HCT116 (cell line): ENCODE results near the gene ANKLE2. TPM values are rescaled to one million over a fixed set of nuclear protein-coding genes. Genes with fewer than 3 reads are reported as not detected.

Experiments
- ATAC-seq: fragments of 200-7000 bp; cut with Tn5 transposase; 2 replicates; pipeline ENCODE4 v1.9.1; 2020; ENCODE audit warnings: mild to moderate bottlenecking, moderate library complexity
- BruUV-seq: library from RNA; stranded (reverse); fragments of 400-500 nt; replicated peaks from 2 replicates; lab custom pipeline; 2021; lab: Mats Ljungman, UMichigan
- CTCF ChIA-PET: fragments of 300-600 bp; sonication (Branson Sonifier 250); formaldehyde crosslinking; loops from one replicate; lab custom pipeline; 2021; ENCODE audit warnings: antibody characterized with exemption; lab: Charles Lee
- POLR2A ChIA-PET: fragments of 300-600, 350-600 bp; sonication (Branson Sonifier 250); formaldehyde crosslinking; loops from one replicate; lab custom pipeline; 2021; ENCODE audit warnings: antibody characterized with exemption; lab: Charles Lee
- RAD21 ChIA-PET, 2 experiments: fragments of 300-600 bp; sonication (Branson Sonifier 250); formaldehyde crosslinking; loops; one replicate each; lab custom pipeline; 2023; ENCODE audit warnings: low total read pairs in 2 of 2; ENCODE audit not compliant: uncharacterized antibody in 2 of 2, unreplicated experiment in 2 of 2, low non-redundant PET in 1 of 2; lab: Charles Lee
- DNase-seq: peaks from one replicate; pipeline ENCODE4 v3.0.0-alpha.2; 2010; ENCODE audit warnings: low read depth, low spot score
- H2AFZ ChIP-seq: fragments of 200-600 bp; shearing (Covaris generic), sonication (generic); 2 replicates; pipeline ENCODE4 v1.6.1; 2017; ENCODE audit warnings: low read depth, mixed run types, mixed read lengths, antibody characterized with exemption, low read length; ENCODE audit not compliant: poor library complexity, severe bottlenecking
- H3K27ac ChIP-seq: 2 replicates; pipeline ENCODE4 v1.5.1; 2012; ENCODE audit warnings: low read depth, low read length
- H3K27me3 ChIP-seq: fragments of 200-600 bp; sonication (generic); 2 replicates; pipeline ENCODE4 v1.6.1; 2016; ENCODE audit warnings: mixed run types, low read length, mixed read lengths; ENCODE audit not compliant: insufficient read depth
- H3K36me3 ChIP-seq, 2 experiments: fragments of 200-500 bp in 1 of 2; fragments of 200-600 bp in 1 of 2; sonication (Bioruptor generic) in 1 of 2; sonication (generic) in 1 of 2; 2 replicates each; pipeline versions ENCODE4 v1.5.1 to v1.6.1; 2014 to 2016; ENCODE audit warnings: low read length in 2 of 2, inconsistent platforms in 1 of 2, mixed read lengths in 1 of 2, mixed run types in 1 of 2; ENCODE audit not compliant: insufficient read depth in 2 of 2, control insufficient read depth in 1 of 2
- H3K4me1 ChIP-seq, 2 experiments: fragments of 200-600 bp in 1 of 2; sonication (generic) in 1 of 2; 2 replicates each; pipeline versions ENCODE4 v1.5.1 to v1.6.1; 2012 to 2017; ENCODE audit warnings: low read length in 2 of 2, inconsistent platforms in 1 of 2, mild to moderate bottlenecking in 1 of 2, mixed read lengths in 1 of 2, mixed run types in 1 of 2, moderate library complexity in 1 of 2; ENCODE audit not compliant: insufficient read depth in 2 of 2, control insufficient read depth in 1 of 2
- H3K4me2 ChIP-seq: fragments of 200-600 bp; sonication (generic); 2 replicates; pipeline ENCODE4 v1.6.1; 2017; ENCODE audit warnings: mixed run types, low read length, mixed read lengths
- H3K4me3 ChIP-seq, 2 experiments: fragments of 200-600 bp in 1 of 2; sonication (generic) in 1 of 2; replicated peaks in 1 of 2; 2 replicates each; pipeline ENCODE4 v1.5.1; 2011 to 2016; ENCODE audit warnings: low read length in 2 of 2, control low read depth in 1 of 2, low read depth in 1 of 2, mild to moderate bottlenecking in 1 of 2, mixed read lengths in 1 of 2, mixed run types in 1 of 2
- H3K79me2 ChIP-seq: fragments of 200-600 bp; sonication (generic); 2 replicates; pipeline ENCODE4 v1.6.1; 2017; ENCODE audit warnings: mild to moderate bottlenecking, mixed run types, low read length, moderate library complexity, mixed read lengths; ENCODE audit not compliant: insufficient read depth
- H3K9ac ChIP-seq: fragments of 200-600 bp; sonication (generic); 2 replicates; pipeline ENCODE4 v1.6.1; 2016; ENCODE audit warnings: low read length, mixed read lengths
- H3K9me2 ChIP-seq: fragments of 200-600 bp; sonication (generic), shearing (Covaris generic); 2 replicates; pipeline ENCODE4 v1.6.1; 2017; ENCODE audit warnings: mixed run types, mild to moderate bottlenecking, moderate library complexity; ENCODE audit not compliant: insufficient read depth
- H3K9me3 ChIP-seq, 2 experiments: fragments of 200-500 bp in 1 of 2; fragments of 200-600 bp in 1 of 2; sonication (Bioruptor generic) in 1 of 2; sonication (generic) in 1 of 2; 2 replicates each; pipeline ENCODE4 v1.6.1; 2014 to 2017; ENCODE audit warnings: low read length in 2 of 2, mixed read lengths in 2 of 2, inconsistent platforms in 1 of 2, low read depth in 1 of 2, mild to moderate bottlenecking in 1 of 2, mixed run types in 1 of 2, moderate library complexity in 1 of 2; ENCODE audit not compliant: control insufficient read depth in 1 of 2, insufficient read depth in 1 of 2
- H4K20me1 ChIP-seq: fragments of 200-600 bp; sonication (generic), shearing (Covaris generic); 2 replicates; pipeline ENCODE4 v1.6.1; 2017; ENCODE audit warnings: mixed run types, mild to moderate bottlenecking, moderate library complexity; ENCODE audit not compliant: insufficient read depth
- CBX3 ChIP-seq: IDR thresholded peaks from 2 replicates; pipeline ENCODE4 v1.6.1; 2012; ENCODE audit warnings: low read depth
- ELF1 ChIP-seq: IDR thresholded peaks from 2 replicates; pipeline ENCODE4 v1.6.1; 2012; ENCODE audit warnings: low read depth, borderline replicate concordance
- EZH2 ChIP-seq: fragments of 200-600 bp; sonication (generic); IDR thresholded peaks from 2 replicates; pipeline ENCODE4 v1.6.1; 2017; ENCODE audit warnings: antibody characterized with exemption, mixed run types
- POLR2A ChIP-seq: IDR thresholded peaks from 2 replicates; pipeline ENCODE4 v1.7.0; 2011; ENCODE audit warnings: borderline replicate concordance; ENCODE audit not compliant: insufficient read depth, insufficient read length; ENCODE audit errors: extremely low read depth
- POLR2AphosphoS5 ChIP-seq: IDR thresholded peaks from 2 replicates; pipeline ENCODE4 v1.6.1; 2011; ENCODE audit warnings: mild to moderate bottlenecking, low read depth, low read length, moderate library complexity
- RAD21 ChIP-seq: IDR thresholded peaks from 2 replicates; pipeline ENCODE4 v1.6.1; 2012; ENCODE audit warnings: low read depth, mild to moderate bottlenecking
- SIN3A ChIP-seq: IDR thresholded peaks from 2 replicates; pipeline ENCODE4 v1.6.1; 2012; ENCODE audit warnings: low read depth
- SP1 ChIP-seq: IDR thresholded peaks from 2 replicates; pipeline ENCODE4 v1.6.1; 2012; ENCODE audit warnings: low read depth
- SRF ChIP-seq: IDR thresholded peaks from 2 replicates; pipeline ENCODE4 v1.6.1; 2012; ENCODE audit warnings: low read depth
- TCF7L2 ChIP-seq: IDR thresholded peaks from 2 replicates; pipeline ENCODE4 v1.7.0; 2011; ENCODE audit warnings: borderline replicate concordance, inconsistent platforms; ENCODE audit not compliant: insufficient read depth, insufficient read length; ENCODE audit errors: extremely low read depth
- intact Hi-C: fragments of 100-400 bp; cut with micrococcal nuclease; formaldehyde crosslinking; loops from 2 replicates; pipeline ENCODE4 v1.10.0; 2022
- total RNA-seq: library from RNA; stranded (reverse); gene quantifications from one replicate; pipeline ENCODE4 v1.2.1, GENCODE V29; 2021; ENCODE audit not compliant: unreplicated experiment
- TF ChIP-seq, protein P1 (sequence below): IDR thresholded peaks from 2 replicates; pipeline ENCODE4 v1.6.1; 2012

ANKLE2 gene
- total RNA-seq, 1 experiment from 2014 or later: 68.8 TPM

DNA sequence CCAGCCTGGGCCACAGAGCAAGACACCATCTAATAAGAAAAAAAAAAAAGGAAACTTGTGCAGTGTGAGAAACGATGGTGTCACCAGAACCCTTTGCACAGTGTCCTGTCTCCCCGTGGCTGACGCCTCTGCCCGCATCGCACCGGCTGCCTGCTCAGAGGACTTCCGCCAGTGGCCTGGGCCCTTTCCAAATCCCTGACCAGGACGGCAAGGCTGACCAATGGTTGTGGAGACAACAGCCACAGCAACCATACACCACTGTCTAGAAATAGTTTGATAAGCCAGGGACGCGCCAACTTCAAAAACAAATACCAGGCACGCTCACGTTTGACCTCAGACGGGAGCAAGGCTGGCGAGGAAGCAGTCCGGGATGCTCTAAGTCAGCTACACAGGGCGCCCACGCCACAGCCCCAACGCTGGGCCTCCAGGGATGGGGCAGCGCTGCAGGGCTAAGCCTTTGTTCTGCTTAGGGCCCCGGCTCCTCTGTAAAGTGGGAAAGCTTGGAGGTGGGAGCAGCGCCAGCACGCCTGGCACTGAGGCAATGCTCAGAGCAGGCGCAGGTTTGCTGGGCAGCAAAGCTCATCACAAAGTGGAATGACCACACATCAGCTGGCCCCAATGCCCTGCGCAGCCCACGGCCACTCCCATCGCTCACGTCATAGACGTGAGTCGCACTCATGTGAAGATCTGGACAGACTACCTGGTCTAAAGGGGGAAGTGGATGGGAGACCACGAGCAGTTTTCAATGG is 38.4 kb downstream of the ANKLE2 start:
- Histone ChIP-seq H3K9ac (no peak overlapping the region), H2AFZ (no peak overlapping the region), H4K20me1 (peaks cover 3% of the 10 kb centered on the region; the same call in 1 of the 2 replicates), H3K79me2 (peaks cover 10% of the 10 kb centered on the region; the same call in 1 of the 2 replicates), H3K4me1 (no peaks in the 10 kb centered on the region), H3K4me3 (no peak overlapping the region), H3K4me2 (no peak overlapping the region), H3K27ac (no peak overlapping the region), H3K27me3 (no peaks in the 10 kb centered on the region), H3K36me3 (peaks cover 48 to 56% of the 10 kb centered on the region in 2 experiments), H3K9me2 (no peaks in the 10 kb centered on the region), H3K9me3 (no peaks in the 10 kb centered on the region)
- CTCF ChIA-PET: no interaction called here
- POLR2A ChIA-PET: no interaction called here
- no peak for TF ChIP-seq TCF7L2
- peak; percentile 21; the same call in 1 of the 2 replicates for TF ChIP-seq POLR2AphosphoS5
- TF ChIP-seq SIN3A: no peak
- TF ChIP-seq ELF1: no peak
- no peak for TF ChIP-seq SRF
- BruUV-seq: no TSS peak
- RAD21 ChIA-PET: no interaction called here
- DNase-seq: no peak
- no peak for ATAC-seq
- intact Hi-C loops: no loop called here

DNA sequence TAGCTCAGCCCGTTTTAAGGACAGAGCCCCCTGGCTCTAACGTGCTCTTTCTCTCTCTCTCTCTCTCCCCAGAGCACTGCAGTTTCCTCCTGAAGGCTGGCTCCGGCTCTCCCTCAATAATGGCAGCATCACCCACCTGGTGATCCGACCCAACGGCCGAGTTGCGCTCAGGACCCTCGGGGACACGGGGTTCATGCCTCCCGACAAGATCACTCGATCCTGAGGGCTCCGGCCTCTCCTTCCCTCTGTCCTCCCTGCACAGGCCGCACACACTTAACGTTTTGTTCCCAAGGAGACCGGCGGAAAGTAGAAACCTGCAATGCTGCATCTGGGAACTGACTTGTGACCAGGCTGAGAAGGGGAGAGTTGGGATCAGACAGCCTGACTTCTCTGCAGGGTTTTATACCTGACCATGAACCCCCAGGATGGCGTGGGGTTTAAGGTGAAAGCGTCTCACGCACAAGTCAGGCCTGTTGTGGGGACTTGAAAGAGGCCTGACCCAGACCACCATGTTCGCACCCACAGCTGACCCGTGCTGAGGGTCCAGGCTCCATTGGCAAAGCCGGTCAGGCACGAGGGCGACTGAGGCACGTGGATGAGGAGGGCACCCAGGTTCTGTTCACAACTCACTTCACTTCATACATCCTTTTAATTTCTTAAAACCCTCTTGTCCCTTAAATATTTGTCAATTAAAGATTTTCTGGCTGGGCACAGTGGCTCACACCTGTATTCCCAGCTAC is 40.9 kb downstream of the ANKLE2 start:
- BruUV-seq: no TSS peak
- H3K79me2 ChIP-seq: peaks cover 19% of the 10 kb centered on the region; the same call in 1 of the 2 replicates
- peaks cover 32 to 33% of the 10 kb centered on the region in 2 experiments; a peak in 3 of 4 replicates for H3K36me3 ChIP-seq
- H2AFZ ChIP-seq: no peak overlapping the region
- no peak for DNase-seq
- no peaks in the 10 kb centered on the region for H3K4me1 ChIP-seq
- CTCF ChIA-PET: no interaction called here
- H3K27me3 ChIP-seq: no peaks in the 10 kb centered on the region
- no peak overlapping the region for H3K4me2 ChIP-seq
- no peak overlapping the region for H3K4me3 ChIP-seq
- intact Hi-C loops: no loop called here
- TF ChIP-seq ELF1: no peak
- no peak for TF ChIP-seq SRF
- no peak for TF ChIP-seq SIN3A
- no peak for TF ChIP-seq EZH2
- TF ChIP-seq SP1: no peak
- no peak for TF ChIP-seq POLR2A
- TF ChIP-seq CBX3: no peak
- TF ChIP-seq, protein P1, sequence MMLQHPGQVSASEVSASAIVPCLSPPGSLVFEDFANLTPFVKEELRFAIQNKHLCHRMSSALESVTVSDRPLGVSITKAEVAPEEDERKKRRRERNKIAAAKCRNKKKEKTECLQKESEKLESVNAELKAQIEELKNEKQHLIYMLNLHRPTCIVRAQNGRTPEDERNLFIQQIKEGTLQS: no peak
- TF ChIP-seq RAD21: no peak
- POLR2A ChIA-PET: no interaction called here
- H3K9me3 ChIP-seq: no peaks in the 10 kb centered on the region
- H3K27ac ChIP-seq: no peak overlapping the region; the same call in 1 of the 2 replicates
- RAD21 ChIA-PET: no interaction called here
- H4K20me1 ChIP-seq: peaks cover 3% of the 10 kb centered on the region; the same call in 1 of the 2 replicates
- ATAC-seq: no peak
- H3K9ac ChIP-seq: no peak overlapping the region
- H3K9me2 ChIP-seq: no peaks in the 10 kb centered on the region
